Erythroblast (primary cell): ENCODE data around the gene SCN10A.
A peak's percentile ranks its signal among the peaks of the same experiment; 100 is the strongest.

Experiments
- DNase-seq, 2 experiments: peaks; one replicate each; lab custom pipeline; 2025; lab: John Stamatoyannopoulos, UW
- GATA1 ChIP-seq: IDR thresholded peaks from 2 replicates; pipeline ENCODE4 v1.6.1; 2011; ENCODE audit warnings: low read depth, mild to moderate bottlenecking, control low read depth, low read length, moderate library complexity
- POLR2A ChIP-seq: IDR thresholded peaks from 2 replicates; pipeline ENCODE4 v1.6.1; 2011; ENCODE audit warnings: mild to moderate bottlenecking, low read length

The SCN10A gene

GRCh38 chr3:38687321-38687720, 128.7 kb downstream of the SCN10A start:
- no peak for TF ChIP-seq POLR2A
- TF ChIP-seq GATA1 = no peak
- DNase-seq = no peak

GRCh38 chr3:38684546-38684945, 131.5 kb downstream of the SCN10A start:
- DNase-seq = no peak
- TF ChIP-seq GATA1 = no peak
- TF ChIP-seq POLR2A = no peak

GRCh38 chr3:38669668-38670067, 146.3 kb downstream of the SCN10A start:
- DNase-seq = no peak
- TF ChIP-seq GATA1 = no peak
- TF ChIP-seq POLR2A = no peak

- TF ChIP-seq POLR2A = no peak
- TF ChIP-seq GATA1 = no peak
- DNase-seq = peak; percentile 7 to 14
These were observed 153.5 kb downstream of the SCN10A start for GRCh38 chr3:38662544-38662943.

DNA sequence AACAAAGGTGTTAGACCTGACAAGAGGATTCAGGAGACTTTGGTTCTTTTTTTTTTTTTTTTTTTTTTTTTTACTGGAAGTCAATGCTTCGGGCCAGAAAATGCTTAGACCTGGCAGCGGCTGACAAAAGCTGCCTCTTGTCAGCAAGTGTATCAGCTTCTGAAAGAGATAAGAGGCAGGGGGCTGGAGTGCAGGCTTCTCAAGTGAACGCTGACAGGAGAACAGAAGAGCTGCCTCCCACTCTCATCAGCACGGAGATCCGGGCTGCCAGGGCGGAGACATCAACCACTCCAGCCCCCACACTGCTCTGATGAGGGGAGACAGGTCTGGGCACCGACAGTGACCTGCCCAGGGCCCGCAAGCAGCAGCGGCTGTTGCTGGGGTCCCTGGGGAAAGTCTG, 157.2 kb downstream of the SCN10A start:
- DNase-seq = no peak
- TF ChIP-seq GATA1 (no peak), POLR2A (no peak)

DNA sequence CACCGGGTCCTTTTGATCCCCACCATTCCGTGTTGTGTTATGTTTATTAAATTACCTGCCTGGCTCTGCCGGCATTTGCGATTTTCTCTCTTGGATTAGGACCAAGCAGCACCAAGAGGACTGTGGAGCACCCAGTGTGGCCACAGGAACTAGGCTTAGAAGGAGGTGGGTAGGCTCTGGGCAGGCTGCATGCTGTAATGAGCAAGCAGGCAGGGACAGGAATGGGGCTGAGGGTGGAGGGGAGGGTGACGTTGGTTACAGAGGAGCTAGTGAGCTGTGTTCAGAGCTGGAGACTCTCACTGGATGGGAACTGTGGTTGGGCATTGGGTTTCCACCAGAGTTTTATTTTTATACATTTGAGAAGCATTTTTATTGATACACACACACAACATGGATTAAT, 158.6 kb downstream of the SCN10A start:
- DNase-seq = no peak
- TF ChIP-seq GATA1 (no peak), POLR2A (no peak)

- peak; percentile 30 to 39 for DNase-seq
- no peak for TF ChIP-seq POLR2A
- no peak for TF ChIP-seq GATA1
These were observed 160.2 kb downstream of the SCN10A start for GRCh38 chr3:38655708-38656300.

DNA sequence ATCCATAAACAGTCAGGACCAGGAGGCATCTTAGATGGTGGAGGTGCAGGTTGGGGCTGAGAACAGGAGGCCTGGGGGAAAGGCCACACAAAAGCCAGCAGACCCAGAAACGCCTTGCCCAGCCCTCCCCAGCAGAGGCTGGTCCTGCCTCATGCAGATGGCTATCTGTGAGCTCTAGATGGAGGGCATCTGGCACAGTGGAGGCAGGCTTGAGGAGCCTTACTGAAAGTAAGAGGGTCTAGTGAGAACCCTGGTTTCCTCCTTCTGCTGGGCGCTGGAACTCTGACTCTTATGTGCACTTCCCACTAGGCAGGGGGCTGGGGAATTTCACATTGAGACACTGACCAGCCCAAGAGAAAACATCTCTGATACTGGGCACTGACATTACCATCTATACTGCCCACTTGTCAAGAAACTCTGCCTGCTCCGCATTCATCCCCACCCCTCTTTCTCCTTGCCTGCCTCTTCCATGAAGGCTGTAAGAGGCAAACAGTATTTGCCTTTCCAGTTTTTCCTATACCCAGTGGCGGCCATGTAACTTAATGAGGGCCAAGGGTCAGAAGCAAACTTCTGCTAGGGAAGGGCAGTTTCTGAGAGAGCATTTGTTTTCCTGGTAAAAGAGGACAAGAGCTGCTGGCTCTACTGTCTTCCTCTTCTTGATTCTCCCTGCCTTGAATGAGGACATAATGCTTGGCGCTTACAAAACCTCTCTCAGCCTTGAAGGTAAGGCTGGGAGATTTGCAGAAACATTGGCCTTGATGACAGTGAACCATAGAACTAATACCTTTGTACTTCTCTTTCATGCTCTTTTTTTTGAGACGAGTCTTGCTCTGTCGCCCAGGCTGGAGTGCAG, 162.1 kb downstream of the SCN10A start:
- TF ChIP-seq GATA1 = no peak
- TF ChIP-seq POLR2A = no peak
- no peak for DNase-seq

GRCh38 chr3:38652934-38653333, 163.1 kb downstream of the SCN10A start:
- no peak for DNase-seq
- TF ChIP-seq GATA1 = no peak
- TF ChIP-seq POLR2A = no peak

DNA sequence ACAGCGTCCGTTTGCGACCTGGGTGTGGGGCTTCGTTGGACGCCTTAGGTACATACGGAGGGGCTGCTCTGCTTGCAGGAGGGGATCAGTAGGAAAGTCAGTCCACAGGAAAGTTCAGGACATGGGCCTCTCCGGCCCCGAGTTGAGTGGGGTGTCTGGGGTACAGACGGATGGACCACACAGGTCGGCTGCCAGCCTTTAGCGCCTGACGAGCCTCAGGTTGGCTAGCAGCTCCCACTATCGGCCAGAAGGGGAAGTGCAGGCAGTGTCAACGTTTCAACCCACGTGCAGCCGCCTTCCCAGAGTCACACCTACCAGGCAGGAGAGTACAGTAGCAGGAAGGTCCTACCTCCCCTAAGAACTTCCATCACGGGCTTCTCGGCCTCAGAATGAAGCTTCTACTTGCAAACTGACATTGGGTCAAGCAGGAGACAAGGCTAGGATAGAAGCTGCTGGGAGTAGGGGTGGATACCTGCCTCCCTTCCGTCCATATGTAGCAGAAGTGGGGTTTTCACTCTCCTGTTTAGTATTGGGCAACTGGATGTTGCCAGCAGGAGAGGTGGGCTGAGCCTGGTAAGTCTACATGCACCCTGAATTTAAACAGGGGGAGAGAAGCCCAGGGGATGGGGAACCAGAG, 164.7 kb downstream of the SCN10A start:
- TF ChIP-seq GATA1 = no peak
- TF ChIP-seq POLR2A = no peak
- DNase-seq = peak; percentile 66 to 77

DNA sequence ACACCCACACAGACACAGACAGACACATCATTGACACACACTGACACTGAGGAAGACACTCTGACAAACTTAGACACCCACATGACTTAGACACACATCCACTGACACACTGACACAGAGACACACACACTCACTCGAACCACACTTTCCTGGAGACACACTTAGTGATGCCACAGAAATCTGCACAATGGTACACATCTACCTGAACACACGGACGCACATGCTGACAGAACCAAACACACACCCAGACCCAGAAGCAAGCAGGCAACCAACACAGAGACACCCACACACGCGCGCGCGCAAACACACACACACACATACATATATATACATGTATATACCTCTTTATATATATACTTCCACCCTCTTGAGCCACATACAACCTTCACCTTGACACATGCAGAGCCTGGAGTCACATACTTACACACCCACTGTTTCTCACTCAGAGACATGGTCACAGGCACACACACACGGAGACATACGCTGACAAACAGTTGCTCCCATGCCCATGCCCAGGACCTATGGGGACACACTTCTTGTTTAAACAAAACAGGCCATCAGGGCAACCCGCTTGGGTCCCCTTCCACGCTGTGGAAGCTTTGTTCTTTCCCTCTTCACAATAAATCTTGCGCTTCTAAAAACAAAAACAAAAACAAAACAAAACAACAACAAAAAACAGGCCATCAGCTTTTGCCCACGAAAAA, 165.6 kb downstream of the SCN10A start:
- peak in 1 of 2 experiments; percentile 30 for DNase-seq
- TF ChIP-seq POLR2A (no peak), GATA1 (no peak)

DNA sequence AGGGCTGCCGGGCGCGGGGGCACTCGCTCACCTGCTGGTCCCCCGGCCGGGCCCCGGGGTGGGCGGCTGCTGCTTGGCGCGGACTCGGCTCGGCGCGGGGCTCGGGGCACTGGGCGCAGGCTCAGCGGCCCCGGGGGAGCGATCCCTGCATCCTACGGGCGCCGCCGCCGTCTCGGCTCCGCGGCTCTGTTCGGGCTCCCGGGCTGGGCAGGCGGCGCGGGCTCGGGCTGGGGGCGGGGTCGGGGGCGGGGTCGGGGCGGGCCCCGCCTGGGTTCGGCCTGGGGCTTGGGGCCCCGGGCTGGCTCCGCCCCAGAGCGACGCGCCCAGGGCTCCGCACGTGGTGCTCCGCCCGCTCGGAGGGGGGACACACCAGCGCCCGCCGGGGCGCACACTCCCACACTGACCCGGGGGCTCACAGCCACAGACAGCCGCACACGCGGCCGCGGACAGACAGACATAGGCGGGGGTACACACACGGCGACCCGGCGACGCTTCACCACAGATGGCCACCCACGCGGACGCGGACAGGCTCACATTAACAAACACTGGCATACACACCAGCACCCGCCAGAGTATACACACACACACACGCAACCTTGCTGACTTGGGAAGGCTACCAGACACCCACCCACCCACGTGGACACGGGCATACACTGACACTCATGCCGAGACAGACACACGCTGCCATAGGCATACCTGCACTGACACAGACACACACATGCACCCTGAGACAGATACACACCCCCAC, 166.3 kb downstream of the SCN10A start, which contains the start of gene SCN5A:
Gene SCN5A (minus strand): TSS at position 188 of the 748 bp plus-strand sequence. CDS start 16,380 bp downstream, outside the sequence.
- peak; percentile 49 to 60 for DNase-seq
- TF ChIP-seq GATA1 (no peak), POLR2A (no peak)
